HL-60/S4 treated with retinoic acid at 250 ng/mL for 4 days and 3 days (cell line): Measurements from ENCODE around the gene ASB9.
"Not testable (repeated sequence)": the region's sequence is repeated elsewhere in the genome, so short reads cannot be mapped to it uniquely, and the experiment has no call there.

Experiments used
- in situ Hi-C: fragments of 300-500 bp; cut with MboI; formaldehyde crosslinking; loops from 2 replicates; pipeline ENCODE4 v1.7.0; 2022; ENCODE audit warnings: low sequenced_read_pairs

Gene ASB9, protein sequence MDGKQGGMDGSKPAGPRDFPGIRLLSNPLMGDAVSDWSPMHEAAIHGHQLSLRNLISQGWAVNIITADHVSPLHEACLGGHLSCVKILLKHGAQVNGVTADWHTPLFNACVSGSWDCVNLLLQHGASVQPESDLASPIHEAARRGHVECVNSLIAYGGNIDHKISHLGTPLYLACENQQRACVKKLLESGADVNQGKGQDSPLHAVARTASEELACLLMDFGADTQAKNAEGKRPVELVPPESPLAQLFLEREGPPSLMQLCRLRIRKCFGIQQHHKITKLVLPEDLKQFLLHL

DNA sequence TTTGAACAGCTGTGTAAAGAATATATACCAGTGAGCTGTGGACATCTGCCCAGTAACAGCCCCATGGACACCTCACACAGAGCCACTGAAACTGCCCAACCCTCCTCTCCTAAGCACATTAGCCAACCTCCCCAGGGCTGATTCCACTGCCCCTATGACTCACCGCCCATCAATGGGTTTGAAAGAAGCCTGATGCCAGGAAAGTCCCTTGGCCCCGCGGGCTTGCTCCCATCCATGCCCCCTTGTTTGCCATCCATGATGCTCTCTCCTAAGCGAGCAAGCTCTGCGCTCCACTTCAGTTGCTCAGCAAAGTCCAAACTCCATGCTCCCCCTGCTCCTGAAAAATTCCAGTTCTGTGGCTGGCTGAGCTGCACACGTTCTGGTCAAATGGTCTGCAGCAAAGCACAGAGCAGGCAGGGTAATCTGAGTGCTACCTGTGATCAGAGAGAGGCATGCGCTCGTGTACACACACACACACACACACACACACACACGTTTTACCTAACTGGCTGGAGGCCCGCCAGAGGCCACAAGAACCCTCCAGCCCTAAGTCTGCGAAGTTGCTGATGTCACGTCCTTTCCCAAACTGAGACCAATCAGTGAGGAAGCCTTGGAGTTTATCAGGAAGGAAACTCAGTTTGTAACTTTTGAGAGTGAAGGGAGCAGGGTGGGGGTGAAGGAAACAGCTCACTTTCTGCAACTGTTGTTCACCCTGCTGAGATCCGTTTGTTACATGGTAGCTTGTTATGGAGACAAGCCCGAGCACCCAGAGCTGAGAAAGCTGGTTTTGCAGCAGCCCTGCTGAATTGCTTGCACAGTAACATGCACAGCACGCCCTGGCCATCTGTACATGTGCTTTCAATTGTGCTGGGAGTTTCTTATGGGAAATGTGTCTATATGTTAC, at the start of gene ASB9:
Gene ASB9, minus strand, starts transcription at position 466 of the 904 bp plus-strand sequence. Its CDS starts 209 bp downstream, at position 257.
- in situ Hi-C loops: no loop called here

DNA sequence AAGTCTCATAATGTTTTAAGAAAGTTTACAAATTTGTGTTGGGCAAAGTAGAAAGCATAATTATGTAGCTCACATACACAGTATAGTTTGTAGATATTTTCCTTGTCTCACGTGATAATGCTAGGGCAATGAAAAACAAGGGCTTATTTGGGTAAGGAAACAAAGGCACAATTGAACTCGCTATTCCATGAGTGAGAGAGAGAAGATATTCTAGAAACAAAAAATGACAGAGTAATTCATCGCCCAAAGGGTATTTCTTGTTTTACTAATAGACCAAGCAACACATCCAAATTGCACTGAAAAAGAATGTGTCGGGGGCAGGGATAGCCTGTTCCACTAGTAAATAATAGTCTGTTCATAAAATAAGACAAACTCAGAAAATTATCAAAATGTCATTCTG, 49.2 kb upstream of the ASB9 start:
- in situ Hi-C loops: no loop called here

DNA sequence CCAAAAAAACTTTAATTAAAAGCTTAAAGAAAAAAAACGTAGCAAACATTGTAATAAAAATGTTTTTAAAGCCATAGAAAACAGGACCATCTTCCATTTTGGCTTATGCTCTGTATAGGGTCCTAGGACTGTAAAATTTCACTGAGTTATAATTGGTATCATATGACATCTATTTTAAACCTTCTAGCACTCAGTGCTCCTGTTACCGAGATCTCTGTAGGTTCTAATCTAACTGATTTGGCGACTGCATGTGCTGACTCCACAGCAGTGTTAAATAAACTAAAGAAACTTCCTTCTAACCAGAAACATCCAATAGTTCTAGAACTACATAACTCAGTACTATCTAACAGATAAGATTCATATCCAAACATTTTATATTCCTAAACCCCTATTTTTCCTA, 45.6 kb upstream of the ASB9 start, which contains the start of gene ASB11:
Gene ASB11, minus strand, starts transcription at position 132 of the 400 bp plus-strand sequence. Its CDS starts 35 bp downstream, at position 97.
- in situ Hi-C loops: no loop called here

DNA sequence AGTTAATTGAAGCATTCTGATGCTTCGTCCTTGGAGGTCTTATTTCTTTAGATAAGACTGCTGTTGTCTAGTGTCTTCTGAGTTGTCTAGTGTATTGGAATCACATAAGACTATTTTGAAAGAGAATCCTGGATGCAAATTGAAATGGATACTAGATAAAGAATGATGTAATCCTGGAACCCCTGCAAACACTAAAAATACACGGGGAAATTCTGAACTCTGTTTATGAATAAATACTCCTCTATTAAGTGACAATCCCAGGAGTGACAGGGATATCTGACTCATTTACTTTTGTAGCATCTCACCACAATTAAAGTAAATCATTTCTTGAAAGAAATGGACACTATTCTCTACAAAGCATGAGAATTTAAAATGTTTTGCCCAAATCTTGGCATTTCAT, 44.6 kb upstream of the ASB9 start:
- in situ Hi-C loops: no loop called here

DNA sequence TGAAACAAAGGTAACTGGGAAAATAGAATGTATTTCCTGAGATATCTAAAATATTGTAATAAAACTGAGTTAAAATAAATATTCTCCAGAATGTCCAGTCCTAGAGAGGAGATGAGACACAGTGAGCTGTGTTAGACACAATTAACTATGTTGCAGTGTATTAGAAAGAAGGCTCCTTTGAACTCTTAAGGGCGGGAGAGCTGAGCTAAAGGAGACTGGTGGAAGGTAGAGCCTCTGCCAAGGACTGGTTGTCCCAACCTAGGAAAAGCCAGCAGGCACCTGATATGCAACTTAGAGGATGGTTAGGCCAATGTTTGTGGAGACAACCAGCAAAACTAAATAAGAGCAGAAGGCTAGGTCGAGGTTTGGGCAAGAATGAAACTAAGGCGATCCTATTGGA, 41.2 kb upstream of the ASB9 start:
- in situ Hi-C loops: no loop called here

DNA sequence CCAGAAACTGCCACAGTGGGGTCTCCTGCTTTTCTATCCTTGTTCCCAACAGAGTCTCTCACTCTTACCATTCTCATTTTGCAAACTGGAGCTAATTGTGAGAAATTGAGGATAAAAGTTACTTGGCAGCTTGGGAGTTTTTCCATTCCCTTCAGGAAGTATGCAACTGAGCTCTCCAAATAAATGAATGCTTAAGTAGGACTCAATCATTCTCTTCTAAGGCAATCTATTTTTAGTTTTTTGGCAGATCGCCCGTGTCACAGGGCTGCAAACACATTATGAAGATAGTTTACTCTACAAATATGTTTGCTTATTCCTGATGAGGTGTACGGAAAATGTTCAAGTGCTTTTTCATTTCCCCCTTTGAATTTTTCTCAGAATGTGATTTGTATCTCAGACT, 40.2 kb upstream of the ASB9 start:
- in situ Hi-C loops: no loop called here

DNA sequence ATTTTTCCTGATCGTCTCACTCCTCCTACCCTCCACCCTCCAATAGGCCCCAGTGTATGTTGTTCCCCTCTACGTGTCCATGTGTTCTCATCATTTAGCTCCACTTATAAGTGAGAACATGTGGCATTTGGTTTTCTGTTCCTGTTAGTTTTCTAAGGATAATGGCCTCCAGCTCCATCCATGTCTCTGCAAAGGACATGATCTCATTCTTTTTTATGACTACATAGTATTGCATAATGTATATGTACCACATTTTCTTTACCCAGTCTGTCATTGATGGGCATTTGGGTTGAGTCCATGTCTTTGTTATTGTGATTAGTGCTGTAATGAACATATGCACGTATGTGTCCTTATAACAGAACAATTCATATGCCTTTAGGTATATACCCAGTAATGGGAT, 36.0 kb upstream of the ASB9 start:
- in situ Hi-C loops: not testable (repeated sequence)

DNA sequence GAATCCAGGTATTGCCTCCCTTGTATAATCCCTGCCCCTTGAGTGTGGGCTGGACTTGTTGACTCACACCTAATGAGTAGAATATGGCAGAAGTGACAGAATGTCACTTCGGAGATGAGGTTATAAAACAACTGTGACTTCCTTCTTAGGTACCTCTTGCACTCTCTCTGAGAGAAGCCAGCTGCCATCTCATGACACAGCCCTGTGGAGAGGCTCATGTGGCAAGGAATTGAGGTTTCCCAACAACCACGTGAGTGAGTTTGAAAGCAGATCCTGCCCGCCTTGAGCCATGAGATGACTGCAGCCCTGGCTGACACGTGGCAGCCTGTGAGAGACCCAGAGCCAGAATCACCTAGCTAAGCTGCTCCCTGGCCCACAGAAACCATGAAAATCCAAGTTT, 32.0 kb upstream of the ASB9 start:
- in situ Hi-C loops: no loop called here

DNA sequence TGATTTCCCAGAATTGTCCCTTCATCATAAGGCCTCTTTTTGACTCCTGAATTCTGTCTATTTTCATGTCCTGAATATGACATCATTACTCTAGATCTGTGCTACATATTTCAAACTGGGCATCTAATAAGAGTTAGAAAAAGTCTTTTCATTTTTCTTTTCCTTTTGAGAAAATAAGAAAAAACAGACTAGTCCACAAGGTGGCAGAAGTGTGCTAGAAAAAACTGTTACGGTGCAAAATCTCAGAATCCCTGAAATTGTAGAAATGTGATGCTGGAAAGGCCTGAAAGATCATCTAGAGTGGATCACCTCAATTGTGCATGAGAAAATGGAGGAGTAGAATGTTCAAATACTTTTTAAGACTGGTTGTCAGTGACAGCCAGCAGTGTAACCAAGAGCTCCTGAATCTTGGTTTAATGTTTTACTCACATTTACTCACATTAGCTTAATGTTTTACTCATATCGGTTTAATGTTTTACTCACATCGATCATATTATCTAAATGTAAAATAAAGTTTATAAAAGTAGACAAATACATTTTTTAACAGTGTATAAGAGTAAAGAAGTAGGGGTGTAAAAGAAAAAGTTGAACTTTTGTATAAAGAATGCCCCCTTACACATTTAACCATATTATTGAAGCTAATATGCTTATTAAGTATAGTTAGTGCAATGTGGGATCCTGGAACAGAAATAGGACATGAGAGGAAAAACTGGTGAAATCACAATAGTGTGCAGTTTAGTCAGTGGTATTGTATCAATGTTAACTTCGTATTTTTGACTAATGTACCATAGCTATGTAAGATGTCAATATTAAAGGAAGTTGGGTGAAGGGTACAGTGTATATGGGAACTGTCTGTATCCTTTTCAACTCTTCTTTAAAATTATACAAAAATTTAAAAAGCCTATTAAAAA, 30.3 kb upstream of the ASB9 start:
- in situ Hi-C loops: no loop called here

DNA sequence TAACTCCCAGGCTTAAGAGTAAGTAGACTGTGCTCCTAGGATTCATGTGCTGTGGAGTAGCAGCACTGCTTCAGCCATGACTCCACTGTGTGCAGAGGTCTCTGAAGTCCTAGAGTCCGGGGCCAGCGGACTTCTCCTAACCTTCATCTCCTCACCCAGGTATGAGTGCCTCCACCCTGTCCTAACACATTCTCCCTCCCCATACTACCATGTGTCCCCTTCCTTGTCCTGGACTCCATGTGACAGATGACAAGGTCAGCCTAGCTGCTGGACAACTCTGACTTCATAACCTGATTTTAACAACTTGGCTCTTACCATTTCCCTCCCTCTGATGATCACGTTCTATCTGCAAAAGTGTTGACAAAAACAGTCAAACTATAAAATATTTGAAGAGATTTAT, 28.9 kb upstream of the ASB9 start:
- in situ Hi-C loops: no loop called here

DNA sequence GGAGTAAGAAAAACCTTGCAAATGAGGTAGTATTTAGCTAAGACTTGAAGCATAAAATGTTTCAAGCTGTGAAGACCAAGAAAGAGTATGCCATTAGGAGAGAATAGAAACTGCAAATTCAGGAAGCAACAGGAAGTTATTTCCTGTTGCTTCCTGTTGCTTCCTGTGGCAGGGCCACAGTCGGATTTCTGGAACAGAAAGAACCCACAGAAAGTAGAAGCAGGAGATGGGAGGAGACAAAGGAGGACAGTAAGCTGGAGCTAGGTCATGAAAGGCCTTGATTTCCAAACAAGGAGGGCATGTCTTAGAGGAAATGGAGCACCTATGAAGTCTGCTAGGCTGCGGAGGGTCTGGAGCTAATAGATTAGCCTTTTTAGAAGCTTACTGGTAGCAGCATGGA, 28.3 kb upstream of the ASB9 start:
- in situ Hi-C loops: no loop called here

DNA sequence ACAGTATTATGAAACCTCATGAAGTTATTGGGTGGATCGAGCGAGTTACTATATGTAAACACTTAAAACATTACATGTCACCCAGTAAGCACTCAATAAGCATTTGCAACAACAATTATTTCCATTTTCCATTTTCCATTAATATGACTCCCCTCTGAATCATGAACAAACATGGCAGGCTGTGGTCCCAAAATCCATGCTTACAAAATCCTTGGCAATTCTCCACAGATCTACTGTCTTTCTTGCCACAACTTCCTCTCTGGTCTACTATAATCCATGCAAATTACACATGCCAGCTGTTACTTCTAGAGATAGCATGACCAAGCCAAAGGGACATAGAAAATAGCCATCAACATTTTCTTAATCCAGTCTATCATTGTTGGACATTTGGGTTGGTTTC, 23.6 kb upstream of the ASB9 start:
- in situ Hi-C loops: no loop called here

DNA sequence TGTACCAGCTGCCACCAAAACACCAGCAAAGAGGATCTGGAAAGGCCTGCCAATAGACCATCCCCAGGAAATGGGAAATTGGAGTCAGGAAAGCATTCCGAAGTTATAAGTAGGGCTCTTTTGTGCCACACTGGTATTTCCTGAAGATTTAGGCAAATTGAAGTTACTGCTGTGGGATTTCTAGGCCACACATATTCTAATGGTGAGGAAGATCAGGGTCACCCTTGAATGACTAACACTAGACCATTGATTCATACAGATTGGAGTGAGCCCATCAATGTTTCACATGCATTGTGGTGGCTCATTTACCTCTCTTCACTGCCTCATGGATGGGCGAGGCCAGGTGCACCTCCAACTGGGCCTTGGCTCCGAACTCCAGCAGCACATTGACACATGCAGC, 23.0 kb upstream of the ASB9 start:
- in situ Hi-C loops: no loop called here

DNA sequence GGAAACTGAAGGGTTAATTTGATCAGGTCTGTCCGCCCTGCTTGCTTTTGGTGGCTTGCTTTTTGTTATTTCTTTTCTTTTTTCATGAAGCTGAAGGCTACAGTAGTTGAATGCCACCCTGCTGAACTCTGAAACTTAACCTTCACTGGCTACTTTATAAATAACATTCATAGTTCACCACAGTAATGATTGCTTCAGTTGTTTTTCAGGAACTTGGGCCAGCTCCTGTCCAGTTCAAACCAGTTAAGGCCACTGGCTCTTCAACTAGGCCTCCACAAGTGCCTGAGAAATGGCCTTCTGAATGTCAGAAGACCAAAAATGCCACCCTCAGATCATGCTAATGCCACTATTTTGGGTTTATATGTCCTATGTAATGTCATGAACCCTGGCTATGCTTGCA, 7.7 kb upstream of the ASB9 start:
- in situ Hi-C loops: no loop called here

DNA sequence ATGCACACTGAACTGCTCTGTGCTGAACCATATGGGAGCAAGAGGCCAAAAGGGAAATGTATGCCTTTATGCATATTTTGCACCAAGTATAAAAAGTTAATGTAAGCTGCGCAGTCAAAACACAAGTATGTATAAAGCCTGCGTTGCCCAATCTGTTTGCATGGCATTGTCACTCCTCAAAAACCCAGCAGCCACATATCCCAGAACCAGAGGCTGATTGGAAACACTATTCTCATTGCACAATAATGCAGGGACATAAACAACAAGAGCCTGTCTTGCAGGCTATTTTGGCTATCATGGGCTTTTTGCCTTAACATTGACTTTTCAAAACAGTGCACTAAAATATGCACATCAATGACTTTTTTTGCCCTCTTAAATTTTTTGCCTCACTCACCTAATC, 5.1 kb upstream of the ASB9 start:
- in situ Hi-C loops: no loop called here

DNA sequence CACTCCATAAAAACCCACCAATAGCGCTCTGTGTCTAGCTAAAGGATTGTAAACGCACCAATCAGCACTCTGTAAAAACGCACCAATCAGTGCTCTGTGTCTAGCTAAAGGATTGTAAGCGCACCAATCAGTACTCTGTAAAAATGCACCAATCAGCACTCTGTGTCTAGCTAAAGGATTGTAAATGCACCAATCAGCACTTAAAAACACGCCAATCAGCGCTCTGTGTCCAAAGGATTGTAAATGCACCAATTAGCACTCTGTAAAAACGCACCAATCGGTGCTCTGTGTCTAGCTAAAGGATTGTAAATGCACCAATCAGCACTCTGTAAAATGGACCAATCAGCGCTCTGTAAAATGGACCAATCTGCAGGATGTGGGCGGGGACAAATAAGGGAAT, 3.4 kb upstream of the ASB9 start:
- in situ Hi-C loops: not testable (repeated sequence)

DNA sequence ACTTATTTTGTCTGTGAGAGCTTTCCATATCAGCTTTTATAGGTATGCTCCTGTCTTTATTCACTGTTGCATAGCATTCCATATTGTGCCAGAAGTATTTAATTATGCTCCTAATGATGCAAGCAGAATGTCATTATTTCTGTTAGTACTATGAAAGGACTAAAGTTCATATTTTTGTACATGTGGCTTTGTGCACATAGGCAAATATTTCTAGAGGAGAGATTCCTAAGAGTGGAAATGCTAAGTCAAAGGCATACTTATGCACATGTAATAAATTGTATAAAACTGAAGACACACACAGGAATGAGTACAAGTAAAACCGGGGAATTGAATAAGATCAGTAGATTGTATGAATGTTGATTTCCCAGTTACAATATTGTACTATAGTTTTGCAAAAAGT, 1.9 kb upstream of the ASB9 start:
- in situ Hi-C loops: no loop called here

DNA sequence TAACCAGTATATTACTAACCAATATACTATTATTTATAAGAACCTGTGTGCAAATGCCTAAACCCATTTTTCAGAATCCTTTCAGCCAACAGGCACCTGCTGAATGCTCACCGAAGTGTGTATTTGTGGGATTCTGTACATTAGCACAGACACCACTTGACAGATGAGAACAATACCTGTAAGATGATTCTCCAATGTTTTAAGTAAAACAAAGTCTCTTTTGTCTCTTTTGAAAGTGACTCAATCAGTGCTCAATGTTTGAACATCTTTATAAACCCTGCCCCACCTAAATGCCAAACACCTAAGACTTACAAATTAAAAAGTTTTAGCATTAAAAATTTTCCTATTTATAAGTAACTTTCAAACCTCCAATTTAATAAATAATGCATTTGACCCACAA, 763 bp downstream of the ASB9 start:
- in situ Hi-C loops: no loop called here

DNA sequence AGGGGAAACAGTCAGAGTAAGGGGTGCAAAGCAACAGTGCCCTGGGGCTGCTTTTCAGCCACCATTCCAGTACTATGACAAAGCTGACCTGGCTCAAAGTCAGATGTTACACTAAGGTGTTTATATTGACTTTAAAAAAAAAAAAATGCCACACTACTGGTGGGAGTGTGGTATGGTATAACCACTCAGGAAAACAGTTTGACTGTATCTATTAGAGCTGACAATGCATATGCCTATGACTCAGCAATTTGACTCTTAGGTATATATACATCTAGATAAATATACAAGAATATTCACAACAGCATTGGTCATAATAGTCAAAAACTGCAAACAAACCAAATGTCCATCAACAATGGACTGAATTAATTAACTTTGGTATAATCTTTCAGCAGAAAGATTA, 15.0 kb downstream of the ASB9 start:
- in situ Hi-C loops: no loop called here

DNA sequence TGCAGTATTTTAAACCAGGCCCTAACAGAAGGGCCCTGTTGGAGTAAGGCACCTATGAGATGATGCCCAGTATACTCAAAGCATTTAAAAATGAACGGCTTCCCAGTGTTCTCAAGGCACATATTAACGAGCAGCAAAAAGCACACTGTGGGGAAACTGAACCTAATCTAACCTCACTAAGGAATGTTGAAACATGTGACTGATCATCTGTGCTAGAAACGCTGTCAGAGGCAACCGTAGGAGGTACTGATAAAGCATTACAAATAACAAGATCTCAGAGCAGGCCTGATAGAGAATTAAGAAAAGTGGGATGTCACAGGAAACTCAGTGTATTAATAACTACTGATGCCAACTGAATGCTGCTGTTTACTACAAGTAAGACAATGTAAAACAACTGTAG, 24.0 kb downstream of the ASB9 start:
- in situ Hi-C loops: no loop called here

DNA sequence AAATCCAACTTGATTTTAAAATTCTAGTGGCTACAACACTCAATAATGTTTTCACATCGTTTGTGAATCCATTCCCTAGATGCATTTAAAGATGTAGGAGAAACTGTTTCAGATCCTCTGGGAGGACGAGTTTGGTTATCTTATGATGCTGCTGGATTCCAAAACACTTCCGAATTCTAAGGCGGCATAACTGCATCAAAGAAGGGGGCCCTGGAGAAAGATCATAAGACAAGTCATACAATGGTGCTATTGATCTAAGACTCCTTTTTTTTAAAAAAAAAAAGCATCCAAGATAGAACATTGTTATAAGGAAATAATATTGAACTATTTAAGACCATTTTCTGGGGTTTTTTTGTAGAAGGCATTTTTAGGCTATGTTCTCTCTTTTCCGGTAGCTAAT, 25.5 kb downstream of the ASB9 start:
- in situ Hi-C loops: no loop called here
